Measurements from ENCODE around the gene ARMC8.
"Not testable (repeated sequence)": the region's sequence is repeated elsewhere in the genome, so short reads cannot be mapped to it uniquely, and the experiment has no call there.

Gene ARMC8

DNA sequence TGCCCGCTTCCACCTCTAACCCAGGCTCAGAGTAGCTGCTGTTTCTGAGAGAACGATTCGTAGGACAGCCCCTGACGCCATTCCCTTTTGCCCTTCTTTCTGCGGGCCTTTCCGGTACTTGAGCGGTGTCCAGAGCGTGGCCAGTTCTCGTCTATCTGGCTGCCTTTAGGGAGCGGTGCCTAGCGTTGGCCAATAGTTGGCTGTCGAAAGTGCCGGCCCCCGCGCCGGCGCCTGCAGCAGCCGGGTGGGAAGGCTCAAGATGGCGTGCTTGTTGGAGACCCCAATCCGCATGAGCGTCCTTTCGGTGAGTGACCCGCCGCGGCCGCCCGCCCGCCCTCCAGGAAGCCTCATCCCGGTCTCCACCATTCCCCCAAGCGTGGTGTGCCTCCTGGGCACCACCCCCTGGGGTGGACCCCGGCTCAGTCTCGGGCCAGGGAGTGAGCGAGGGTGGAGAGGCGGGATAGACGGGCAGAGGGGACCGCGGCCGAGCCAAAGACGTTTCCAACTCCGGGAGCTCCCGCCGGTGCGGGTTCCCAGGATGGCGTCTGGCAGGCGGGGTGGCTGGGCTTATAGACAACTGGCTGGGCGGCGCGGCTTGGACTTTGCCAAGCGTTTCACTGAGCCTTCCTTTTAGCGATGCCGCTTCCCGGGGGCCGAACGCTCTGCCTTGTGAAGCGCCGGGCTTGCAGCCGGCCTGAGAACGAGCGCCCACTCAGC lies at the start of gene ARMC8:
TSS of gene ARMC8 (plus strand) at position 6 of the 717 bp plus-strand sequence. CDS start at position 260, 254 bp downstream.
- peak in 1 of 2 donors; percentile 26 for DNase-seq

- no peak for DNase-seq
Measured at GRCh38 chr3:138137861-138138260, 49.2 kb upstream of the ARMC8 start.

- no peak for DNase-seq
Measured at GRCh38 chr3:138139691-138140090, 47.4 kb upstream of the ARMC8 start.

- no peak for DNase-seq
Measured at GRCh38 chr3:138140940-138141339, 46.2 kb upstream of the ARMC8 start.

GRCh38 chr3:138142181-138142580 lies 44.9 kb upstream of the ARMC8 start:
- not testable (repeated sequence) for DNase-seq

GRCh38 chr3:138148503-138148902 lies 38.6 kb upstream of the ARMC8 start:
- no peak for DNase-seq

DNA sequence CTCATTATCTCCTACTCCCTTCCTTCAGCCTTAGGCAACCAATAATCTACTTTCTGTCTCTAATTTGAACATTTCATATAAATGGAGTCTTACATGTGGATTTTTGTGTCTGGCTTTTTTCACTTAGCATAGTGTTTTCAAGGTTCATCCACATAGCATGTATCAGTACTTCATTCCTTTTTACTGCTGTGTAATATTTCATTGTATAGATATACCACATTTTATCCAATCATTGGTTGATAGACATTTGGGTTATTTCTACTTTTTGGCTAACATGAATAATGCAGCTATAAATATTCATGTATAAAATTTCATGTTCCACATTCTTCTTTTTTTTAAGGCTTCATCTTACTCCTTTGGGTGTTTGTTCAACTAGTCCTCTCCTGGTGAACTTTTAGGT lies 32.6 kb upstream of the ARMC8 start:
- no peak for DNase-seq

DNA sequence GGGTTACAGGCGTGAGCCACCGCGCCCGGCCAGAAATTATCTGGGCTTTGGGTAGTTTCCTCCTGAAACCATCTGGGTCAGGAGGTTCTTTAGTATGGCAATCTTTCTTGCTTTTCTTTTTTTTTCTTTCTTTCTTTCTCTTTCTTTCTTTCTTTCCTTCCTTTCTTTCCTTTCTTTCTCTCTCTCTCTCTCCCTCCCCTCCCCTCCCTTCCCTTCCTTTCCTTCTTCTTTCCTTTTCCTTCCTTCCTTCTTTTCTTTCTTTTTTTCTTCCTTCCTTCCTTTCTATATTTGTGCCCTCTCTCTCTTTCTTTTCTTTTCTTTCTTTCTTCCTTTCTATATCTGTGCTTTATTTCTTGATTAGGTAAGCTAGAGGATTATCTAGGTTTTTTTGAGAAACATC lies 29.4 kb upstream of the ARMC8 start:
- no peak for DNase-seq

GRCh38 chr3:138165061-138165460 lies 22.0 kb upstream of the ARMC8 start:
- no peak for DNase-seq

GRCh38 chr3:138172625-138173024 lies 14.5 kb upstream of the ARMC8 start:
- DNase-seq: no peak

DNA sequence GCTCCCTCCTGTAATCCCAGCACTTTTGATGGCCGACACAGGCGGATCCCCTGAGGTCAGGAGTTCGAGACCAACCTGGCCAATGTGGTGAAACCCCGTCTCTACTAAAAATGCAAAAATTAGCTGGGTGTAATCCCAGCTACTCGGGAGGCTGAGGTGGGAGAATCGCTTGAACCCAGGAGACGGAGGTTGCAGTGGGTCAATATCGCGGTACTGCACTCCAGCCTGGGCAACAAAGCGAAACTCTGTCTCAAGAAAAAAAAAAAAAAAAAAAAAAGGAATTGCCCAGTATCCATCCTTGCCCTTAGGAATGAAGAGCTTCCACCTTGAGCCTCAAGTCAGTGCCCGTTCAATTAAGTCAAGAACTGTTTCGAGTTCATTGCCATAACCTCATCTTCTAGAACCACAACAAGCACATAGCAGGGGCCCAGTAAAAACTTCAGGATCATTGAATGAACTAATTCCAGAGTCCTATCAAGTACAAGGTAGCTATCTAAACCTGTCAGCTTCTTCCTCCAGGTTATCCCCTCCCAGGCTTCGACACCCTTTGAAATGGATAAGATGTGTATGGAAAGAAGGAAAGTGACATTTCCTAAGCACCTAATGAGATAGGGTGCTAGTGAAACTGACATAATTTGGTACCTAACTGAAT lies 13.2 kb upstream of the ARMC8 start:
- DNase-seq: no peak

DNA sequence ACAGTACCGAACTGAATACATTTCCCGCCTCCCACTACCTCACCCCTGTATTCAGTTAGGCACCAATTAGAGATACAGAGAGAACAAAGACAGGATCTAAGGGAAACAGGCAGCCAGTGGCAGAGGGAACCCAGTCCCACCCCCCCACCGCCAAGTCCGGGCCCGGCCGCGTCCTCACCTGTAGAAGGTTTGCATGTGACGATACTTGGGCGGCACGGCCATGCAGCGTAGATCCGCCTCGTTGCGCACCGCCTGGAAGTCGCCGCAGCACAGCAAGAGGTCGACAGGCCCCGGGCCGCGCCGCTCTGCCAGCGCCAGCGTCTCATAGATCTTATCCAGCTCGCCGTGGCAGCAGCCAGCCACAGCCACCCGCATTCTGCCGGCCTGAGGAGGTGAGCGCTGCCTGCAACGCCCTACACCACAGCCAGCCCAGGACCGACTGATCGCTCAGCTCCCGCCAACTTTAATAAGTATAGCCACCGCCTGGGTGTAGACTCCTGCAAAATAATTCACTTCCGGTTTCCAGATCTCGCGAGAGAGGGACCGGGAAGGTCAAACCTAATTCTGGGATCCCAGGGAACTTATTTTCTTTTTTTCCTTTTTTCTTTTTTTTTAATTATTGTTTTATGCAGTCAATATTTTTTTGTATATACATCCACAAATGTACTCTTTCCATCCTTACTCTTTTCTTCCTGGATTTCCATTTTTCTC lies 12.5 kb upstream of the ARMC8 start, which contains the start of gene DBR1:
TSS of gene DBR1 (minus strand) at position 501 of the 711 bp plus-strand sequence. CDS start at position 375, 126 bp downstream.
- peak; percentile 77 to 88 for DNase-seq

GRCh38 chr3:138180375-138181029 lies 6.6 kb upstream of the ARMC8 start:
- DNase-seq: peak; percentile 25 to 51

DNA sequence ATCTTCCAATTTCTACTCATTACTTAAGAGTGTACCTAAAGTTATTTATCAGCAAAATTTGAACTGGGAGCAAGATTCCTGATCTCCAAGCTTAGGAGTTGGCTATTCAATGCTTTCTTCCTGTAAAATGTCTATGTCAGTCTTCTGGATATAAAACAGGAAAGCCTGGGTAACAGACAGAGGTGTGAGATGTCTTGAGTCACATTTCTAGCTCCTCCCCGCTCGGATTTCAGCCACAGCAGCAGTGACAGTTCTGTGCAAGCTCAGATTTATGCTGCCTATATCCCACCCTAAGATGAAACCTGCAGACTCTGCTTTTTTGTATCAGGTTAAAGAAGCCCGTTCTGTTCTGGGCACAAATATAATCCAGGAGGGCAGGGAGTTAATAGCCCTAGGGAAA lies 2.1 kb upstream of the ARMC8 start:
- DNase-seq: no peak

- no peak for DNase-seq
Measured at GRCh38 chr3:138186221-138186620, 880 bp upstream of the ARMC8 start.

DNA sequence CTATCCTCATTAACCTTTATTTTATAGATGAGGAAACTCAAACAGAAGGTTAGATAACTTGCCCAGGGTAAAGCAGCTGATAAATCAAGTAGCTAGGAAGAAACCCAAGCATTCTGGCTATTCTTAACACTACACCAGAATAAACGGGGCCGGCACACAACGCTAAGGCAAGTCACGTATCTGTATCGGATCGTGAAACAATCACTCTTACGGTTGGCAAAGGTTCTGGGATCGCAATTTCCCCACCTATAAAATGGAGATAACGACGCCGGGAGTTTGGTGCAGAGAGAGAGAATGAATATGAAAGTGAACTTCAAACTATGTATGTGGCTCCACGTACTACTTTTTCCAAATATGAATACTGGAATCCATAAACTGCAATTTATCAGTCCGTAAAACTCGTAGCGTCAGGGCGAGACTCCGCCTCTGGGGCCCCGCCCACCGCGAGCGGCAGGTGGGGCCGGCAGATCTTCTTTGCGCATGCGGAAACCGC lies 252 bp upstream of the ARMC8 start:
- DNase-seq: peak; percentile 92 to 93

GRCh38 chr3:138188013-138188730 lies 1.1 kb downstream of the ARMC8 start:
- peak in 1 of 2 donors; percentile 30 for DNase-seq

- DNase-seq: no peak
Measured at GRCh38 chr3:138195481-138195880, 8.4 kb downstream of the ARMC8 start.

- no peak for DNase-seq
Measured at GRCh38 chr3:138196023-138196422, 8.9 kb downstream of the ARMC8 start.

GRCh38 chr3:138197058-138197457 lies 10.0 kb downstream of the ARMC8 start:
- no peak for DNase-seq

- DNase-seq: no peak
Measured at GRCh38 chr3:138197524-138197923, 10.4 kb downstream of the ARMC8 start.

DNA sequence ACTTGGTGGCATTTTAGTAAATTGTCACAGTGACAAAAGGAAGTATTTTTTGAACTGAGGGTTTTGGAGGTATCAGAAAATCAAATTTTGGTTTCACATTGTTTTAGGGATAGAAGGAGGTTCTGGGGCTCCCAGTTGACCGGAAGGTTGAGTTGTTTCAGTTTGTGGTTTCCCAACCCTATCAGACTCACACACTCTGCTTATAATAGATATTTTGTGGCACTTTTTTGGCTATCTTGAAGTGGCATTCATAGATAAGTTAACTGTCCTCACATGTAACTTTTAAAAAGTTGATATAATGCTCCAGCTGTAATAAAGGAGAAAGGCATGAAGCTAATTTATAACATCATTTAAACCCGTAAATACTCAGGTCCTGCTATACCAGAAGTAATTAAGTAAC lies 12.8 kb downstream of the ARMC8 start:
- DNase-seq: no peak
